Parathyroid adenoma (tissue), 2 donors: ENCODE results near the gene ARID3A.

Source experiments
- H2AFZ ChIP-seq: fragments of 300-600 bp; sonication (generic); one replicate; pipeline ENCODE4 v1.7.0; 2017; ENCODE audit warnings: antibody characterized with exemption, mild to moderate bottlenecking
- H3K27ac ChIP-seq: fragments of 300-600 bp; sonication (generic); one replicate; pipeline ENCODE4 v1.7.0; 2017
- H3K27me3 ChIP-seq: fragments of 300-600 bp; sonication (generic); one replicate; pipeline ENCODE4 v1.7.0; 2017; ENCODE audit warnings: low read length; ENCODE audit not compliant: control insufficient read depth, insufficient read depth
- H3K36me3 ChIP-seq: fragments of 300-600 bp; sonication (generic); one replicate; pipeline ENCODE4 v1.7.0; 2017; ENCODE audit warnings: low read length; ENCODE audit not compliant: control insufficient read depth, insufficient read depth
- H3K4me1 ChIP-seq: fragments of 300-600 bp; sonication (generic); one replicate; pipeline ENCODE4 v1.7.0; 2017; ENCODE audit warnings: control low read depth
- H3K4me2 ChIP-seq: fragments of 300-600 bp; sonication (generic); one replicate; pipeline ENCODE4 v1.7.0; 2017; ENCODE audit warnings: low read length
- H3K4me3 ChIP-seq: fragments of 300-600 bp; sonication (generic); one replicate; pipeline ENCODE4 v1.7.0; 2017; ENCODE audit warnings: low read depth, low read length
- H3K79me2 ChIP-seq: fragments of 300-600 bp; sonication (generic); one replicate; pipeline ENCODE4 v1.7.0; 2017; ENCODE audit warnings: control low read depth
- H3K9ac ChIP-seq: fragments of 300-600 bp; sonication (generic); one replicate; pipeline ENCODE4 v1.7.0; 2017; ENCODE audit warnings: mild to moderate bottlenecking
- H3K9me3 ChIP-seq: fragments of 300-600 bp; sonication (generic); one replicate; pipeline ENCODE4 v1.7.0; 2017; ENCODE audit warnings: low read length; ENCODE audit not compliant: control insufficient read depth
- CTCF ChIP-seq: fragments of 300-600 bp; sonication (generic); IDR thresholded peaks from one replicate; pipeline ENCODE4 v1.7.0; 2017; ENCODE audit warnings: antibody characterized with exemption, mild to moderate bottlenecking
- donor health status: primary hyperparathyroidism.

ARID3A gene

GRCh38 chr19:944663-945241, 18.9 kb downstream of the ARID3A start:
- no peaks in the 10 kb centered on the region for H3K36me3 ChIP-seq
- no peak overlapping the region for H3K4me2 ChIP-seq
- H3K9me3 ChIP-seq, result no peaks in the 10 kb centered on the region
- H3K79me2 ChIP-seq, result peaks cover 67% of the 10 kb centered on the region
- peaks cover 11% of the 10 kb centered on the region for H3K4me1 ChIP-seq
- no peak overlapping the region for H2AFZ ChIP-seq
- H3K9ac ChIP-seq, result no peak overlapping the region
- no peak overlapping the region for H3K27ac ChIP-seq
- no peaks in the 10 kb centered on the region for H3K27me3 ChIP-seq
- H3K4me3 ChIP-seq, result no peak overlapping the region
- no peak for TF ChIP-seq CTCF

- Histone ChIP-seq H2AFZ (no peak overlapping the region), H3K36me3 (no peaks in the 10 kb centered on the region), H3K27me3 (no peaks in the 10 kb centered on the region), H3K4me3 (no peak overlapping the region), H3K79me2 (peaks cover 65% of the 10 kb centered on the region), H3K27ac (no peak overlapping the region), H3K4me1 (peaks cover 9% of the 10 kb centered on the region), H3K9me3 (no peaks in the 10 kb centered on the region), H3K4me2 (no peak overlapping the region), H3K9ac (no peak overlapping the region)
- no peak for TF ChIP-seq CTCF
These were observed 19.8 kb downstream of the ARID3A start for GRCh38 chr19:945401-946252.

GRCh38 chr19:947090-947706, 21.4 kb downstream of the ARID3A start:
- no peaks in the 10 kb centered on the region for H3K27me3 ChIP-seq
- H2AFZ ChIP-seq, result no peak overlapping the region
- no peaks in the 10 kb centered on the region for H3K36me3 ChIP-seq
- no peaks in the 10 kb centered on the region for H3K9me3 ChIP-seq
- H3K27ac ChIP-seq, result no peak overlapping the region
- H3K4me3 ChIP-seq, result no peak overlapping the region
- H3K79me2 ChIP-seq, result peaks cover 66% of the 10 kb centered on the region
- no peak overlapping the region for H3K4me2 ChIP-seq
- H3K9ac ChIP-seq, result no peak overlapping the region
- no peak for TF ChIP-seq CTCF
- no peaks in the 10 kb centered on the region for H3K4me1 ChIP-seq

GRCh38 chr19:947707-948539, 22.1 kb downstream of the ARID3A start:
- H3K36me3 ChIP-seq, result no peaks in the 10 kb centered on the region
- no peak overlapping the region for H3K4me3 ChIP-seq
- H3K9me3 ChIP-seq, result no peaks in the 10 kb centered on the region
- H3K4me2 ChIP-seq, result no peak overlapping the region
- H3K27ac ChIP-seq, result no peak overlapping the region
- H3K79me2 ChIP-seq, result peaks cover 66% of the 10 kb centered on the region
- H3K27me3 ChIP-seq, result no peaks in the 10 kb centered on the region
- peaks cover 5% of the 10 kb centered on the region for H3K4me1 ChIP-seq
- no peak overlapping the region for H2AFZ ChIP-seq
- H3K9ac ChIP-seq, result no peak overlapping the region
- no peak for TF ChIP-seq CTCF
